ENCODE data around the gene WDR82. TPM values are rescaled to one million over a fixed set of nuclear protein-coding genes. Genes with fewer than 3 reads are reported as not detected.

WDR82 gene
- total RNA-seq, 4 donors from 2014 or later, result 24.6 to 128 (median 70.3) TPM

DNA sequence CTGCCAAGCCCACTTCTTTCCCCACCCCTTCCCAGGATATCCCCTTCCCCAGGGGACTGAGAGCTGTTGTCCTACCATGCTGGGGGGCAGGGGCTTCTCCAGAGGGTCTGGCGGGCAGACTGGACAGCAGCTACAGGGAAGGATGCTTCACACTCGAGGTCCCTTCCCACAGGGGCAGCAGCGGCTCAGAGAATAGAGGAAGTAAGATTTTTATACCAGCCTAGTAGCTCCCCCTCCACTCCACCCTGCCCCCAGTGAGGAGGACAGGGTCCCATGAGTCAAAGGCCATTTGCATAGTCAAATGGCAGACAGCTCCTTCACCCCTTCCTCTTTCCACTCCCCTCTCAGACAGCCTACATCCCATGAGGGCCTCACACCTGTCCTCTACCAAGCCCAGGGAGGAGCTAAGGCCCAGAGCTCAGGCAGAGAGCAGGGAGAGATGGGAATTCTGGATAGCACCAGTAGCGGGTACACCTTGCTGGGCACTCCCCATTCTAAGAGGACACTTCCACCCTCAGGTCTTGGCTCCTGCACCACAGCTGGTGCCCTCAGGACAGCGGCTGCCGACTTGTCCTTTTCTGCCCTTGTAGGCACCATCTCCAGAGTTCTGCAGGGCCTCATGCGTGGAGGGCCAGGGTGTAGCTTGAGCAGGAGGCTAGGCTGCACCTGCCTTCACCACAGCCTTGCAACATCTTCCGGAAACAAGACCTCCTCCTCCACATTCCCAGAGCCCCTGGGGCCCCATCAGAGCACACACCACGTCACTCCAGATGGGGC is 52.8 kb downstream of the WDR82 start, which contains the start of gene TLR9:
Gene TLR9 (minus strand): TSS at position 194 of the 777 bp plus-strand sequence. CDS start 116 bp downstream, at position 78.
- Histone ChIP-seq H3K4me3 (no peak within 1 kb of the TSS), H3K4me1 (peaks cover 0 to 3% of the 10 kb centered on the region in 2 donors), H3K36me3 (no peaks in the 10 kb centered on the region), H3K27ac (no peak within 1 kb of the TSS), H3K9me3 (no peaks in the 10 kb centered on the region), H3K27me3 (no peaks in the 10 kb centered on the region)
- no peak for DNase-seq
- TF ChIP-seq POLR2A (IDR thresholded peaks at IDR 0.05), result no peak
- TF ChIP-seq, protein P1, sequence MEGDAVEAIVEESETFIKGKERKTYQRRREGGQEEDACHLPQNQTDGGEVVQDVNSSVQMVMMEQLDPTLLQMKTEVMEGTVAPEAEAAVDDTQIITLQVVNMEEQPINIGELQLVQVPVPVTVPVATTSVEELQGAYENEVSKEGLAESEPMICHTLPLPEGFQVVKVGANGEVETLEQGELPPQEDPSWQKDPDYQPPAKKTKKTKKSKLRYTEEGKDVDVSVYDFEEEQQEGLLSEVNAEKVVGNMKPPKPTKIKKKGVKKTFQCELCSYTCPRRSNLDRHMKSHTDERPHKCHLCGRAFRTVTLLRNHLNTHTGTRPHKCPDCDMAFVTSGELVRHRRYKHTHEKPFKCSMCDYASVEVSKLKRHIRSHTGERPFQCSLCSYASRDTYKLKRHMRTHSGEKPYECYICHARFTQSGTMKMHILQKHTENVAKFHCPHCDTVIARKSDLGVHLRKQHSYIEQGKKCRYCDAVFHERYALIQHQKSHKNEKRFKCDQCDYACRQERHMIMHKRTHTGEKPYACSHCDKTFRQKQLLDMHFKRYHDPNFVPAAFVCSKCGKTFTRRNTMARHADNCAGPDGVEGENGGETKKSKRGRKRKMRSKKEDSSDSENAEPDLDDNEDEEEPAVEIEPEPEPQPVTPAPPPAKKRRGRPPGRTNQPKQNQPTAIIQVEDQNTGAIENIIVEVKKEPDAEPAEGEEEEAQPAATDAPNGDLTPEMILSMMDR (IDR thresholded peaks at IDR 0.05), result no peak
- intact Hi-C loops (cut with DNase I; ENCODE audit: low total_unique reads), result no loop called here

DNA sequence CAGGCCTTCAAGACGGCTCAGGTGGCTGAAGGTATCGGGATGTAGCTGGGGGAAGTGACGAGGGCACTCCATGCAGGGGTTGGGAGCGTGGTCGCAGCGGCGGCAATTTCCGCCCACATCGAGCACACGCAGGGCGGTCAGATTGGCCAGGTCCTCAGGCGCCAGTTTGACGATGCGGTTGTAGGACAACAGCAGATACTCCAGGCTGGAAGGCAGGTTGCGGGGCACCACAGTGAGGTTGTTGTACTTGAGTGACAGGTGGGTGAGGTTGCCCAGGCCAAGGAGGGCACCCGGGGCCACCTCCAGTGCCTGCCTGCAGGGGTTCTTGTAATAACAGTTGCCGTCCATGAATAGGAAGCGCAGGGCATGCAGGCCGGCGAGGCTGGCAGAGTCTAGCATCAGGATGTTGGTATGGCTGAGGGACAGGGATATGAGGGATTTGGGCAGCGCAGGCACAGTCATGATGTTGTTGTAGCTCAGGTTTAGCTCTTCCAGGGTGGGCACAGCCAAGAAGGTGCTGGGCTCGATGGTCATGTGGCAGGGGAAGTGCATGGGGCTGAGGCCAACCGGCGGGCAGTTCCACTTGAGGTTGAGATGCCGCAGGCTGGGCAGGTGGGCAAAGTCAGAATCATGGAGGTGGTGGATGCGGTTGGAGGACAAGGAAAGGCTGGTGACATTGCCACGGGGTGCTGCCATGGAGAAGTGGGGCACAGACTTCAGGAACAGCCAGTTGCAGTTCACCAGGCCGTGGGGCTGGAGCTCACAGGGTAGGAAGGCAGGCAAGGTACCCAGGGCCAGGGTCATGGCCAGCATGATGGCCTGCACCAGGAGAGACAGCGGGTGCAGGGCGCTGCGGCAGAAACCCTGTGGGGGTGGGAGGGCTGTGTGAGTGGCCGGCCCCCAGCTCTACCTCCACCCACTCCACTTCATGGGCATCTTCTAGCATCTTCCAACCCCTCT is 54.7 kb downstream of the WDR82 start:
- H3K36me3 ChIP-seq, result no peaks in the 10 kb centered on the region
- peaks cover 0 to 4% of the 10 kb centered on the region in 2 donors for H3K4me1 ChIP-seq
- no peak for TF ChIP-seq POLR2A (IDR thresholded peaks at IDR 0.05)
- TF ChIP-seq, protein P1 (IDR thresholded peaks at IDR 0.05), result no peak
- no peaks in the 10 kb centered on the region for H3K9me3 ChIP-seq
- DNase-seq, result no peak
- no peak overlapping the region for H3K27ac ChIP-seq
- intact Hi-C loops (cut with DNase I; ENCODE audit: low total_unique reads), result loop anchor here (5.0 kb wide), 1 partner anchor 119 kb away; no protein-coding TSS in a partner anchor
- no peaks in the 10 kb centered on the region for H3K27me3 ChIP-seq
- no peak overlapping the region for H3K4me3 ChIP-seq

DNA sequence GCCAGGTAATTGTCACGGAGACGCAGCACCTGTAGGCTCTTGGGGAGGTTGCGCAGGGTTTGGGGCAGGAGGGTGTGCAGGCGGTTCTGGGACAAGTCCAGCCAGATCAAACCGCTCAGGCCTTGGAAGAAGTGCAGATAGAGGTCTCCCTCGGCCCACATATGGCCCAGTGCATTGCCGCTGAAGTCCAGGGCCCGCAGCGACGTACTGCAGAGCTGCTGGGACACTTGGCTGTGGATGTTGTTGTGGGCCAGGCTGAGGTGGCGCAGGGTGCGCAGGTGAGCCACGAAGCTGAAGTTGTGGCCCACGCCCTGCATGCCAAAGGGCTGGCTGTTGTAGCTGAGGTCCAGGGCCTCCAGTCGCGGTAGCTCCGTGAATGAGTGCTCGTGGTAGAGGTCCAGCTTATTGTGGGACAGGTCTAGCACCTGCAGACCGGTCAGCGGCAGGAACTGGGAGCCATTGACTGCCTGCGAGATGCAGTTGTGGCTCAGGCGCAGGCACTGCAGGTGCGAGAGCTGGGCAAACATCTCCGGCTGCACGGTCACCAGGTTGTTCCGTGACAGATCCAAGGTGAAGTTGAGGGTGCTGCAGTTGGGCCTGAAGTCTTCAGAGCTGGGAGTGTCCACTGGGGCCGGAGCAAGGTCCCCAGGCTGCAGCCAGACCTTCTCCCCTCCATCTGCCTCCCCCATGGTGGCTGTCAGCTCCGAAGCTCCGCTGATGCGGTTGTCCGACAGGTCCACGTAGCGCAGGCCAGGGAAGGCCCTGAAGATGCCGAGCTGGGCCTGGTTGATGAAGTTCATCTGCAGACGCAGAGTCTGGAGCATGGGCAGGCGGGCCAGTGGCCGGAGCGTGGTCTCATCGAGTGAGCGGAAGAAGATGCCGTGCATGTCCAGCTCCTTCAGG is 55.9 kb downstream of the WDR82 start:
- Histone ChIP-seq H3K27me3 (no peaks in the 10 kb centered on the region), H3K4me1 (peaks cover 0 to 4% of the 10 kb centered on the region in 2 donors), H3K36me3 (no peaks in the 10 kb centered on the region), H3K27ac (no peak overlapping the region), H3K9me3 (no peaks in the 10 kb centered on the region), H3K4me3 (no peak overlapping the region)
- no peak for DNase-seq
- TF ChIP-seq, protein P1 (IDR thresholded peaks at IDR 0.05), result no peak
- no peak for TF ChIP-seq POLR2A (IDR thresholded peaks at IDR 0.05)
- intact Hi-C loops (cut with DNase I; ENCODE audit: low total_unique reads), result loop anchor here (5.0 kb wide), 1 partner anchor 120 kb away; no protein-coding TSS in a partner anchor

DNA sequence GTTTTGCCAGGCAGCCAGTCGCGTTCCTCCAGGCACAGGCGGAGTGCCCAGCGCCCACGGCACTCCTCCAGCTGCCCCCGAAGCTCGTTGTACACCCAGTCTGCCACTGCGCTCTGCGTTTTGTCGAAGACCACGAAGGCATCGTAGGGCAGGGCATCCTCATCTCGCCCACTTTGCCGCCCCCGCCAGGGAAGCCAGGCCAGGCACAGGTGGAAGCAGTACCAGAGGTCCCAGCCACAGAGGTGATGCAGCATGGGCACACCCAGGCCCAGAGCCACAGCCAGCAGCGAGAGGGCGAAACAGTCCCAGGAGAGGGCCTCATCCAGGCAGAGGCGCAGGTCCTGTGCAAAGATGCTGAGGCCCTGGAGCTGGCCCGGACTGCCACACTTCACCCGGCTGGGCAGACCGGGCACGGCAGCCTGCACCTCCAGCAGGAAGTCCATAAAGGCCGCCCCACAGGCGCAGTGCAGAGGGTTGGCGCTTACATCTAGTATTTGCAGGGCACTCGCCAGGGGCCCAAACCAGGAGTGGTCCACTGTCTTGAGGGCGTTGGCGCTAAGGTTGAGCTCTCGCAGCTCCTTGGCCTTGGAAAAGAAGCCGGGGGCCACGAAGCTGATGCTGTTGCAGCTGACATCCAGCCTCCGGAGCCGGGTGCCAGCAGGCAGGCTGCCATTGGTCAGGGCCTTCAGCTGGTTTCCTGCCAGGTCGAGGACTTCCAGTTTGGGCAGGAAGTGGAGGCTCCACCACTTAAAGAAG is 56.7 kb downstream of the WDR82 start:
- Histone ChIP-seq H3K4me3 (no peak overlapping the region), H3K27me3 (no peaks in the 10 kb centered on the region), H3K27ac (no peak overlapping the region), H3K9me3 (no peaks in the 10 kb centered on the region), H3K36me3 (no peaks in the 10 kb centered on the region), H3K4me1 (peaks cover under 1 to 4% of the 10 kb centered on the region in 2 donors)
- DNase-seq, result peak in 1 of 2 donors; percentile 34
- TF ChIP-seq, protein P1 (IDR thresholded peaks at IDR 0.05), result no peak
- TF ChIP-seq POLR2A (IDR thresholded peaks at IDR 0.05), result no peak
- intact Hi-C loops (cut with DNase I; ENCODE audit: low total_unique reads), result loop anchor here (5.0 kb wide), 1 partner anchor 121 kb away; no protein-coding TSS in a partner anchor

Measured in uterus (tissue), 4 donors.